Activated T-helper 1 cell treated with anti-CD3 and anti-CD28 coated beads, Interleukin-2, amount 50 U/mL, for 16 hours (primary cell): ENCODE results near the gene LTO1.

Source experiments
- DNase-seq, 2 donors: peaks; one replicate each; pipeline ENCODE4 v3.0.0-alpha.2; 2020; ENCODE audit warnings: low read depth in 1 of 2, low spot score in 1 of 2

The LTO1 gene

GRCh38 chr11:69674886-69675714 lies at the start of gene LTO1:
TSS of gene LTO1 (minus strand) at chr11:69675353. CDS start at chr11:69675239, 114 bp downstream.
- peak; percentile 93 for DNase-seq

GRCh38 chr11:69721745-69722144 lies 46.6 kb upstream of the LTO1 start:
- DNase-seq, result no peak

GRCh38 chr11:69721106-69721505 lies 46.0 kb upstream of the LTO1 start:
- no peak for DNase-seq

GRCh38 chr11:69718912-69719311 lies 43.8 kb upstream of the LTO1 start:
- DNase-seq, result no peak

GRCh38 chr11:69718147-69718546 lies 43.0 kb upstream of the LTO1 start:
- no peak for DNase-seq

GRCh38 chr11:69716891-69717747 lies 42.0 kb upstream of the LTO1 start:
- no peak for DNase-seq

- no peak for DNase-seq
Measured at GRCh38 chr11:69716099-69716498, 40.9 kb upstream of the LTO1 start.

- no peak for DNase-seq
Measured at GRCh38 chr11:69715446-69715845, 40.3 kb upstream of the LTO1 start.

GRCh38 chr11:69711822-69712801 lies 37.0 kb upstream of the LTO1 start:
- DNase-seq, result no peak

- DNase-seq, result no peak
Measured at GRCh38 chr11:69708736-69709401, 33.7 kb upstream of the LTO1 start.

- no peak for DNase-seq
Measured at GRCh38 chr11:69707176-69707575, 32.0 kb upstream of the LTO1 start.

GRCh38 chr11:69705901-69706787 lies 31.0 kb upstream of the LTO1 start:
- no peak for DNase-seq

GRCh38 chr11:69705351-69705811 lies 30.2 kb upstream of the LTO1 start:
- DNase-seq, result no peak

GRCh38 chr11:69704508-69705253 lies 29.5 kb upstream of the LTO1 start:
- no peak for DNase-seq

- no peak for DNase-seq
Measured at GRCh38 chr11:69703768-69704507, 28.8 kb upstream of the LTO1 start, which contains the start of gene FGF19. TSS of gene FGF19 (minus strand) at chr11:69704022. CDS start at chr11:69703876, 146 bp downstream.

GRCh38 chr11:69703453-69703767 lies 28.3 kb upstream of the LTO1 start:
- no peak for DNase-seq

GRCh38 chr11:69702769-69703452 lies 27.8 kb upstream of the LTO1 start:
- DNase-seq, result no peak
